H9 (cell line): ENCODE measurements around the gene MRAS. TPM values are rescaled to one million over a fixed set of nuclear protein-coding genes. Genes with fewer than 3 reads are reported as not detected.

Source experiments
- DNase-seq: peaks from one replicate; pipeline ENCODE4 v3.0.0-alpha.2; 2017
- H2AFZ ChIP-seq: one replicate; pipeline ENCODE4 v1.6.1; 2013; ENCODE audit warnings: mild to moderate bottlenecking, low read length, control low read depth, moderate library complexity
- H2AK5ac ChIP-seq: 2 replicates; pipeline ENCODE4 v1.6.1; 2013; ENCODE audit warnings: low read length, control low read depth, mixed read lengths; ENCODE audit not compliant: insufficient read length
- H2BK120ac ChIP-seq: one replicate; pipeline ENCODE4 v1.6.1; 2013; ENCODE audit warnings: low read depth, mild to moderate bottlenecking, low read length, control low read depth, inconsistent platforms; ENCODE audit not compliant: poor library complexity, severe bottlenecking
- H2BK12ac ChIP-seq: 2 replicates; pipeline ENCODE4 v1.6.1; 2013; ENCODE audit warnings: low read length, control low read depth, mixed read lengths, low read depth; ENCODE audit not compliant: insufficient read length
- H2BK15ac ChIP-seq: 2 replicates; pipeline ENCODE4 v1.6.1; 2013; ENCODE audit warnings: low read depth, low read length, control low read depth
- H2BK20ac ChIP-seq: one replicate; pipeline ENCODE4 v1.6.1; 2013; ENCODE audit warnings: low read depth, mild to moderate bottlenecking, low read length, control low read depth, inconsistent platforms; ENCODE audit not compliant: poor library complexity, severe bottlenecking
- H2BK5ac ChIP-seq: 2 replicates; pipeline ENCODE4 v1.6.1; 2013; ENCODE audit warnings: low read length, control low read depth, mixed read lengths; ENCODE audit not compliant: insufficient read length
- H3K14ac ChIP-seq: 2 replicates; pipeline ENCODE4 v1.6.1; 2013; ENCODE audit warnings: low read length, control low read depth; ENCODE audit not compliant: insufficient read depth
- H3K18ac ChIP-seq: 2 replicates; pipeline ENCODE4 v1.6.1; 2013; ENCODE audit warnings: low read depth, mild to moderate bottlenecking, mixed read lengths, low read length, control low read depth; ENCODE audit not compliant: insufficient read length
- H3K23ac ChIP-seq: 2 replicates; pipeline ENCODE4 v1.6.1; 2013; ENCODE audit warnings: low read length, control low read depth, mixed read lengths, low read depth; ENCODE audit not compliant: insufficient read length
- H3K23me2 ChIP-seq: 2 replicates; pipeline ENCODE4 v1.6.1; 2013; ENCODE audit warnings: low read depth, mild to moderate bottlenecking, mixed read lengths, low read length, control low read depth; ENCODE audit not compliant: insufficient read length, poor library complexity, severe bottlenecking
- H3K27ac ChIP-seq: 2 replicates; pipeline ENCODE4 v1.5.1; 2013; ENCODE audit warnings: low read length, control low read depth, mixed read lengths, low read depth; ENCODE audit not compliant: insufficient read length
- H3K27me3 ChIP-seq: 2 replicates; pipeline ENCODE4 v1.6.1; 2013; ENCODE audit warnings: low read length, control low read depth, inconsistent platforms; ENCODE audit not compliant: insufficient read depth
- H3K4ac ChIP-seq: 2 replicates; pipeline ENCODE4 v1.6.1; 2013; ENCODE audit warnings: low read depth, mild to moderate bottlenecking, control low read depth, inconsistent platforms, low read length, moderate library complexity
- H3K4me1 ChIP-seq: 2 replicates; pipeline ENCODE4 v1.6.1; 2013; ENCODE audit warnings: low read length, control low read depth, inconsistent platforms; ENCODE audit not compliant: insufficient read depth
- H3K4me2 ChIP-seq: 2 replicates; pipeline ENCODE4 v1.6.1; 2013; ENCODE audit warnings: low read length, control low read depth, mixed read lengths; ENCODE audit not compliant: insufficient read length, insufficient read depth
- H3K56ac ChIP-seq: 2 replicates; pipeline ENCODE4 v1.6.1; 2013; ENCODE audit warnings: low read depth, mild to moderate bottlenecking, mixed read lengths, low read length, control low read depth; ENCODE audit not compliant: insufficient read length
- H3K79me1 ChIP-seq: 2 replicates; pipeline ENCODE4 v1.6.1; 2013; ENCODE audit warnings: low read depth, mild to moderate bottlenecking, moderate library complexity, low read length, control low read depth, inconsistent platforms; ENCODE audit not compliant: insufficient read depth, poor library complexity, severe bottlenecking
- H3K79me2 ChIP-seq: 2 replicates; pipeline ENCODE4 v1.6.1; 2013; ENCODE audit warnings: low read length, control low read depth, inconsistent platforms; ENCODE audit not compliant: insufficient read depth
- H3K9ac ChIP-seq: 2 replicates; pipeline ENCODE4 v1.6.1; 2013; ENCODE audit warnings: low read length, control low read depth, mixed read lengths; ENCODE audit not compliant: insufficient read length; ENCODE audit errors: extremely low read depth
- H3K9me3 ChIP-seq: one replicate; pipeline ENCODE4 v1.6.1; 2013; ENCODE audit warnings: low read depth, low read length, inconsistent platforms; ENCODE audit not compliant: control insufficient read depth
- H3T11ph ChIP-seq: one replicate; pipeline ENCODE4 v1.6.1; 2013; ENCODE audit warnings: mild to moderate bottlenecking, low read length, control low read depth, inconsistent platforms
- H4K20me1 ChIP-seq: one replicate; pipeline ENCODE4 v1.6.1; 2013; ENCODE audit not compliant: control insufficient read depth, insufficient read length, insufficient read depth
- H4K5ac ChIP-seq: 2 replicates; pipeline ENCODE4 v1.6.1; 2013; ENCODE audit warnings: low read depth, mild to moderate bottlenecking, mixed read lengths, low read length, control low read depth; ENCODE audit not compliant: insufficient read length
- H4K8ac ChIP-seq: replicated peaks from 2 replicates; pipeline ENCODE4 v1.6.1; 2013; ENCODE audit warnings: low read length, control low read depth, mixed read lengths, low read depth; ENCODE audit not compliant: insufficient read length
- H4K91ac ChIP-seq: 2 replicates; pipeline ENCODE4 v1.6.1; 2013; ENCODE audit warnings: low read depth, mild to moderate bottlenecking, moderate library complexity, mixed read lengths, low read length, control low read depth; ENCODE audit not compliant: insufficient read length
- H3K27ac Mint-ChIP-seq, 3 experiments: 2 replicates in 2 of 3; 3 replicates in 1 of 3; pipeline ENCODE4 v1.8.0; 2020 to 2021; ENCODE audit warnings: mixed read lengths in 3 of 3, mild to moderate bottlenecking in 1 of 3, moderate library complexity in 1 of 3
- H3K27me3 Mint-ChIP-seq: 2 replicates; pipeline ENCODE4 v1.8.0; 2021; ENCODE audit warnings: low read depth, mild to moderate bottlenecking, moderate library complexity, mixed read lengths
- H3K36me3 Mint-ChIP-seq, 3 experiments: 2 replicates in 2 of 3; 3 replicates in 1 of 3; pipeline ENCODE4 v1.8.0; 2020 to 2021; ENCODE audit warnings: low read depth in 3 of 3, mixed read lengths in 3 of 3; ENCODE audit not compliant: insufficient read depth in 1 of 3
- H3K4me1 Mint-ChIP-seq, 2 experiments: 2 replicates each; pipeline ENCODE4 v1.8.0; 2020; ENCODE audit warnings: mixed read lengths in 2 of 2
- H3K4me3 Mint-ChIP-seq, 2 experiments: 2 replicates in 1 of 2; 3 replicates in 1 of 2; pipeline ENCODE4 v1.8.0; 2020 to 2021; ENCODE audit warnings: mild to moderate bottlenecking in 2 of 2, mixed read lengths in 2 of 2, moderate library complexity in 1 of 2
- H3K9me3 Mint-ChIP-seq, 2 experiments: 2 replicates in 1 of 2; 3 replicates in 1 of 2; pipeline ENCODE4 v1.8.0; 2020; ENCODE audit warnings: mild to moderate bottlenecking in 2 of 2, mixed read lengths in 2 of 2, moderate library complexity in 1 of 2
- WGBS: extraction: QIAGEN DNeasy Blood & Tissue Kit; methylation state at CpG from one replicate; pipeline ENCODE4 v1.1.7; 2013; ENCODE audit warnings: missing lambda C conversion rate, low lambda C conversion rate, mixed read lengths; ENCODE audit not compliant: insufficient read length; ENCODE audit errors: extremely low coverage; 5-methylcytosine and 5-hydroxymethylcytosine counted together
- total RNA-seq: library from RNA; stranded (reverse); gene quantifications from 2 replicates; pipeline ENCODE4 v1.2.1, GENCODE V29; 2021
- TF ChIP-seq, protein P1 (sequence below): fragments of 200-600 bp; sonication (generic); conservative IDR thresholded peaks from 3 replicates; pipeline ENCODE4 v1.8.0; 2021; ENCODE audit warnings: antibody characterized with exemption, mild to moderate bottlenecking

MRAS gene
- total RNA-seq, 1 experiment from 2014 or later, result 10.9 TPM

DNA sequence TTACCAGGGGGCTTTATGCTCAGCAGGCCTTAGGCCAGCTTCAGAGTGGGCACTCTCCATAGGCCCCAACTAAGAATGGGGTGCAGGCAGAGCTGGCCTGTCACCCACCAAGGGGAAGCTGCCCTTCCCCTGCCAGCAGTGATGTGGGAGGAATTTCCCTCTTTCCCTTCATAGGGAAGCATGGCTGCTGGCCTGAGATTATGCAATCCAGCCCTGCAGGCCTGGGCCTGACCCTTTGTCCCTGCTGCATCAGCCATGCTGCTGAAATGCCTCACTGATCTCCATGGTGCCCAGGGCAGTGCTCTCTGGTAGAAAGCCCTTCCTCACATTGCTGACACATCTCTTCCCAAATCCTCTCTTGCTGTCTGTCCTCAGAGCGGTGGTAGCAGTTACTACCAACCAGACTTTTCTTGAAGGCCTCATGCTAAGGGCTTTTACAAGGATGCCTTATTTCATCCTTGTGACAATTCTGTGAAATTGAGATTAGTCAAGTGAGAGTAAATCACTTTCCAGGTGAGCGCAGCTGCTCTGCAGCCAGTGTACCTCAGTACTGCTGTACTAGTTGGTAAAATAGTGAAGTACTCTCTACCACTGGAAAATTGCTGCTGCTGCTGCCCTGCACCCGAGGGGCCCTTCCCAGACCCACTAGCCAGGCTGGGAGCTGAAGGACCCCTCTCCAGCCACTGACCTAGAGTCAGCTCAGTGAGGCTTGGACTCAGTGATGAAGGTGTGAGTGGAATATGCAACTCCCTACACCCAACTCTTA is 33.8 kb downstream of the MRAS start:
- TF ChIP-seq, protein P1, sequence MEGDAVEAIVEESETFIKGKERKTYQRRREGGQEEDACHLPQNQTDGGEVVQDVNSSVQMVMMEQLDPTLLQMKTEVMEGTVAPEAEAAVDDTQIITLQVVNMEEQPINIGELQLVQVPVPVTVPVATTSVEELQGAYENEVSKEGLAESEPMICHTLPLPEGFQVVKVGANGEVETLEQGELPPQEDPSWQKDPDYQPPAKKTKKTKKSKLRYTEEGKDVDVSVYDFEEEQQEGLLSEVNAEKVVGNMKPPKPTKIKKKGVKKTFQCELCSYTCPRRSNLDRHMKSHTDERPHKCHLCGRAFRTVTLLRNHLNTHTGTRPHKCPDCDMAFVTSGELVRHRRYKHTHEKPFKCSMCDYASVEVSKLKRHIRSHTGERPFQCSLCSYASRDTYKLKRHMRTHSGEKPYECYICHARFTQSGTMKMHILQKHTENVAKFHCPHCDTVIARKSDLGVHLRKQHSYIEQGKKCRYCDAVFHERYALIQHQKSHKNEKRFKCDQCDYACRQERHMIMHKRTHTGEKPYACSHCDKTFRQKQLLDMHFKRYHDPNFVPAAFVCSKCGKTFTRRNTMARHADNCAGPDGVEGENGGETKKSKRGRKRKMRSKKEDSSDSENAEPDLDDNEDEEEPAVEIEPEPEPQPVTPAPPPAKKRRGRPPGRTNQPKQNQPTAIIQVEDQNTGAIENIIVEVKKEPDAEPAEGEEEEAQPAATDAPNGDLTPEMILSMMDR, result no peak
- no peak overlapping the region for H3K23ac ChIP-seq
- H2BK120ac ChIP-seq, result no peak overlapping the region
- H4K91ac ChIP-seq, result no peak overlapping the region
- no peaks in the 10 kb centered on the region for H4K20me1 ChIP-seq
- Mint-ChIP-seq H3K36me3 (peaks cover 0 to 9% (median 0%) of the 10 kb centered on the region in 3 experiments; a peak in 4 of 7 replicates), H3K4me3 (no peak overlapping the region), H3K9me3 (no peaks in the 10 kb centered on the region; a peak in 2 of 5 replicates), H3K27me3 (no peaks in the 10 kb centered on the region), H3K27ac (peak overlapping the region; percentile 26 to 83 (median 78); a peak in 4 of 7 replicates), H3K4me1 (peaks cover 3 to 7% of the 10 kb centered on the region in 2 experiments)
- no peak overlapping the region for H3K14ac ChIP-seq
- no peaks in the 10 kb centered on the region for H3K27me3 ChIP-seq
- H4K8ac ChIP-seq, result no peak overlapping the region
- no peaks in the 10 kb centered on the region for H3K79me1 ChIP-seq
- H2BK20ac ChIP-seq, result no peak overlapping the region
- H3K23me2 ChIP-seq, result no peaks in the 10 kb centered on the region
- H2BK15ac ChIP-seq, result no peak overlapping the region
- H2BK5ac ChIP-seq, result no peak overlapping the region
- no peak for DNase-seq
- no peak overlapping the region for H3K4ac ChIP-seq
- no peak overlapping the region for H3K4me2 ChIP-seq
- H3K4me1 ChIP-seq, result no peaks in the 10 kb centered on the region
- no peak overlapping the region for H3T11ph ChIP-seq
- H2BK12ac ChIP-seq, result no peak overlapping the region
- H4K5ac ChIP-seq, result no peak overlapping the region
- no peak overlapping the region for H3K27ac ChIP-seq
- H3K18ac ChIP-seq, result no peak overlapping the region
- no peak overlapping the region for H2AK5ac ChIP-seq
- H2AFZ ChIP-seq, result no peak overlapping the region
- H3K56ac ChIP-seq, result no peak overlapping the region
- no peaks in the 10 kb centered on the region for H3K79me2 ChIP-seq
- no peak overlapping the region for H3K9ac ChIP-seq
- no peaks in the 10 kb centered on the region for H3K9me3 ChIP-seq
- no CpG with 5 or more reads among the region's 3 CpGs for WGBS
